Frontal cortex (tissue), 4 donors: ENCODE results near the gene TSEN54. TPM values are rescaled to one million over a fixed set of nuclear protein-coding genes. Genes with fewer than 3 reads are reported as not detected.

Source experiments
- DNase-seq, 2 donors: peaks; one replicate each; pipeline ENCODE4 v3.0.0; 2012; ENCODE audit warnings: low spot score in 2 of 2
- FAIRE-seq: peaks from 2 replicates; lab custom pipeline; 2012; peaks lifted over from hg19 to GRCh38; lab: Jason Lieb, UNC
- total RNA-seq: library from RNA; depleted of rRNA; stranded (reverse); fragments of >200 nt; gene quantifications from one replicate; pipeline ENCODE4 v1.2.3, GENCODE V29; 2014
- donor health status: control.
- donor health status: control.
- donor health status: control.

The TSEN54 gene
- total RNA-seq, 1 donor from 2014 or later, result 11.4 TPM

DNA sequence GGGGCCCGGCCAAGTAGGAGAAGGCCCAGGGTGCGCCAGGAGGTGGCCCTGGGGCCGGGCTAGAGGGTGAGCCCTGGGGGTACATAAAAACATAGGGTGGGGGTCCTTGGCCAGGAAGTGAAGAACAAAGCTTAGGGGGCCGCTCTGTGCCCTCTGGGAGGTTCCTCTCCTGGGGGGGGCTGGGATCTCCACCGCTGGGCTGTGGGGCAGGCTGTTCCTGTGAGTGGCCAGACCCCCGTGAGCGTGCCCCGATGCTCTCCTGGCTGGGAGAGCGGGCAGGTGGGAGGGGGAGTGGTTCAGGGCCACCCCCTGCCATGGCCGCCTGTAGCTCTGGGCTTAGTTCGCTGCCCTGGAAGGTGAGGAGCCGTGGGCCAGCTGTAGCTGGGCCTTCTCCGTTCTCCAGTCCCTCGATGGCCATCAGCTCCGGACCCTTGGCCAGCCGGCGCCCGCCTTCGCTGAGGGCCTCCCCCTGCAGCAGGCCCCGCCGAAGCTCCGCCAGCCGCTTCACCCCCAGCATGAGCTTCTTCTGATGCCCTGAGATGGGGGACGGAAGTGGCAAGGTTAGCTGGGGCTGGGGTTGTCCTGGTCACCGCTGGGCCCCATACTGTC, 13.5 kb upstream of the TSEN54 start:
- DNase-seq (no peak), FAIRE-seq (no peak)

DNA sequence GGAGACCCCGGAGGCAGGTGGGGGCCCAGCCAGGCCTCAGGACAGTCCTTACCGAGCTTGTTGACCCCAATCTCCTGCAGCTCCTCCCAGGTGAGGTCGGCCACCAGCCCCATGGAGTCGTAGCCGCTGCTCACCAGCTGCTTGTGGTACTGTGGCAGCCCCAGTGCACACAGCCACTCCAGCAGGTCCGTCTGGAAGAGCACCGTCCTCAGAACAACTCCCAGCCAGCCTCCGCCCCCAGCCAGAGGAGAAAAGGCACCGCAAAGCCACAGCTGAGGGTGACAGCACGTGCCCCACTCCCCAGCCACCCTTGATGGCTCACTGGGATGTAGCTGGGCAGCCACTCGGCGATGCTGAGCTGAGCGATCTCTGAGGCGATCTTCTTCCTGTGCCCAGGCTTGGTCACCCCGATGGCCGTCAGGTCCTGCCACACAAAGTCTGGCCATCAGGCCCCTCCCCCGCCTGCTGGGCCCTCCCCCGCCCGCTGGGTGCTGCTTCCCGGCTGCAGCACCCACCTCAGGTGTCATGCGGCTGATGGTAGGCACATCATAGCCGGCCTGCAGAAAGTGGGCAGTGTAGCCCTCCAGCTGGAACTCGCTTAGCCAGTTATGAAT, 12.9 kb upstream of the TSEN54 start:
- FAIRE-seq, result no peak
- no peak for DNase-seq

DNA sequence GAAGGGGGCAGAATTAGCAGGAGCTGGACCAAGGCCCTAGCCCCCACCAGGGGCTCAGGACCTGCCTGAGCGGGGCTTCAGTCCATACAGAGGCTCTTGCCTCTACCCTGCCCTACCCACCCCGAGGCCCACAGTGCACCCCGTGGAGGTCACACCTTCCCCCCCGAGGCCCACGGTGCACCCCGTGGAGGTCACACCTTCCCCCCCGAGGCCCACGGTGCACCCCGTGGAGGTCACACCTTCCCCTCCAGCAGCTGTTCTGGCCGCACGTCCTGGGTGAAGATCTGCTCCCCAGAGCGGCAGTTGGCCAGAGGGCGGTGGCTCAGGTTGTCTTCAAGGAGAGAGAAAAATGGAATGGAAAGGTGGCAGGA, 12.4 kb upstream of the TSEN54 start:
- FAIRE-seq (no peak), DNase-seq (no peak)

DNA sequence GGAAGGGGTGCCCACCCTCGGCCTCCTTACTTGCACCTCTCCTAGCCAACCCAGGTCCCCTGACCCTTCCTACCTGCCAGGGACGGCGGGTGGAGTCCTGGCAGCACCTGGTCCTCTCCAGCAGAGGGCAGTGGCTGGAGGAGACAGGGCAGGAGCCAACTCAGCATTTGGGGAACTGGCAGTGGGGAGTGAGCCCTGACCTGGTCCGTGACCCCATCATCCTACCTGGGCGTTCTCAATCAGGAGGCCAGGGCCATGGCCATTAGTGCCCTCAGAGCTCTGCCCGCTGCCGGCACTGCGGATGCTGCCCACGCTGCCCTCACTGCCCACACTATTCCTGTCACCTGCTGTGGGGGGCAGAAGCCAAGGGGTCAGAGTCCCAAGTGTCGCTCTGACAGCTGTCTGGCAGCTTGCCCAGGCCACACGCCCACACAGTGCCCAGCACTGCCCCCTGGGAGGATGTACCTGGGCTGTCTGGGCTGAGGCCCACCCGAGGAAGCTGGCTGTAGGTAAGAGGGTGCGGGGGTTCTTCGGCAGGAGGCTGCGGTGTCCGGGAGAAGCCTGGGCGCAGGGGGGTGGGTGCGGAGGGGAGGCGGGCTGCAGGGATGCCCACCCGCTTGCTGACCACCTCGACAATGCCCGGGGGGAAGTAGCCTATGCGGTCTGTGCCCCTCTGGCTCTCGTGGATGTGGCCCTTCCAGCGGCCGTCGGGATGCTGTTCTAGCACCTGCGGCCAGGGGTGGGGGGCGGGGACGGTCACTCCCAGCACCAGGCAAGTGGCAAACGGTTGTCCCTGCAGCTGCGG, 11.8 kb upstream of the TSEN54 start:
- no peak for FAIRE-seq
- DNase-seq, result no peak

DNA sequence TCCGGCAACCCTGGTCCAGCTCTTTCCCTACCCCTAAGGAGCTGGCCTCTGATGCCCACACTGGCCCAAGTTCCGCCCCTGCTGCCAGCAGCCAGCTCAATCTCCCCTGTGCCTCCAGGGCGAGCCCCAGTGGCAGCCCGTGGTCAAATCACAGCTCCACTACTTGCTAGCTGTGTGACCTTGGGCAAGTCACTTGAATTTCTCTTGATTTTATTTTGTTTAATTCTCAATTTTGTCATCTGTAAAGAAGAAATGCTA, 11.2 kb upstream of the TSEN54 start:
- no peak for FAIRE-seq
- no peak for DNase-seq

DNA sequence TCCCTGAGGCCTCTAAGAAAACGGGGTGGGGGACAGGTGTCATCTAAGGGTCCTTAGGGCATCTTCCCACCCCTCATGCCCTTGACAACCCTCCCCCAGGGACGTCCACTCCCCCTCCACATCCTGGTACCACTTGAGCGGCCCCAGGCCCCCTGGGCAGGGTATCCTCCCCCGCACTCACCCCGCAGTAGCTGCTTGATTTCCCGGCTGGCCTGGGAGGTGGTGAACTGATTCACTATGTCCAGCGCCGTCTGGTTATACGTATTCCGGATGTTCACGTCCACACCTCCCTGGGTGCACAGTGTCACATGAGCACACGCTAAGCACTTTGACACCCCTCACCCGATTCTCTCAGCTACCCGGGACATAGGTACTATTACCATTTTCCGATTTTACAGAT, 10.7 kb upstream of the TSEN54 start:
- DNase-seq, result no peak
- FAIRE-seq, result no peak

DNA sequence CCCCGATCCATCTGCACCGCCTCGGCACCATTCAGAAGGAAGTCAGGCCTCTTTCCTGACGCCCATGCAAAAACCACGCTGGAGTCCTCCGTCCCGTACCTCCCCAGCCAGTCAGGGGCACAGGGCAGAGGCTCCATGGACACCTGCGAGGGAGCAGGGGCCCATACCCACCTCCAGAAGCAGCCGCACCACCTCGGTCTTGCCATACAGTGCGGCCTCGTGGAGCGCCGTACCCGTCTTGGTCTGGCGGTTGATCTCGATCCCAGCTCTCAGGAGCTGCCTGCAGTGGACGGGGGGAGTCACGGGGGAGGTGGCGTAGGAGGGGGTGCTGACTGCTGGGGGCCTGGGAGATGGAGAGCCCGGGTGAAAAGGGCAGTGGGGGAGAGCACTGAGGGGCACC, 10.2 kb upstream of the TSEN54 start:
- FAIRE-seq, result no peak
- no peak for DNase-seq

DNA sequence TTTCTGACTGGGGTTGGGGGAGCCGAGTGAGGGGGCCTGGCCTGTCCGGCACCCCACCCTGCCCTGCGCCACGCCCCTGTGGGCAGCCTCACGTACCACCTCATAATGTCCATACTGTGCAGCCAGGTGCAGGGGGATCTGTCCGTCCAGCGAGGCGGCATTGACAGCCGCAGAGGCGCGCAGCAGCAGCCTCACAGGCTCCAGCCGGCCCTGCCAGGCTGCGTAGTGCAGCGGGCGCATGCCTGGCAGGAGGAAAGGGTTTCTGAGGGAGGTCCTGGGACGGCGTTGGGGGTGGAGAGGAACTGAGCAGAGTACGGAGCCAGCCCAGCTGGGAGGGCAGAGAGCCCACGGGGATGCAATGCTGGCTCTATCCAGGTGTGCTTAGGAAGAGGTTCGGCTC, 9.4 kb upstream of the TSEN54 start:
- FAIRE-seq (no peak), DNase-seq (no peak)

DNA sequence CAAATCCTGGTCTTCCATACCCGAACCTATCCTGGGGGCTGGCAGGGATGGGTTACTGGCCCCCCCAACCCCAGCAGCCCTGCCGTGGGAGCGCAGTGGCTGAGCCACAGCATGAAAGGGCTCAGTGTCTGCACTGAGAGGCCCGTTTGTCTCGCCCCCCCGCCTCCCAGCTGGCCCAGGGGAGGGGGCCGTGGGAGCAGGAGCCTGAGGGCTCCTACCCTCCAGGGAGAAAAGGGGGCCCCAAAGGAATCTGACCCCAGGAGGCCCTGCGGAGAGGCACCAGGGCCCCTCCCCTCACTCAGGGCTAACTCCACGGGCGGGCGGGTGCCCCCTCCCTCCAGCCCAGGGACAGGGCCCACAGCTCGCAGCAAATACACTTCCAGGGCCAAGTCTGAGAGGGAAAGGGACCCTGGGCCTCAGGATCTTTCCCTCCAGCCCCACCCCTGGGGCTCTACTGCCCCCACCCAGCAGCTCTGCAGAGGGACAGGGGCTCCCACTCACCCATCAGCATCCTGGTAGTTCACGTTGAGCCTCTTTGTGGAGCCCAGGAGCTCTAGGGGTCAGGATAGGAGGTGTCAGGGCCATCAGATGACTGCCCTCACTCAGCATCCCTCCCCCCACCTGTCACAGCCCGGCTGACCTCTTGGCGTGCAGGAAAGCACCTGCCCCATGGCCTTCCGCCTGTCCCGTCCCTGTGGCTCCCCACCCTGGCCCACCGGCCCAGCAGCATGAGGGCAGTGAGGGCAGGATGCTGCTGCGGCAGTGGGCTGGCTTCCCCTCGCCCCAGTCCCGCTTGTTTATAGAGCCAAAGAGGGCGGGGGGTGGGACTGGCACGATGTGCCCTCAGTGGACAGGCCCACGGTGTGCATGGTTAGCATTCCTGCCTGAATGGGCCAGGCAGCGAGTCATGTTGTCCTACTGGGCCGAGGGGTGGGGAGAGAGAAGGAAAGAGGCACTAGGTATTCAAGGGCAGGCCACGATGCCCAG, 8.3 kb upstream of the TSEN54 start:
- FAIRE-seq (no peak), DNase-seq (peak; percentile 85 to 93)

DNA sequence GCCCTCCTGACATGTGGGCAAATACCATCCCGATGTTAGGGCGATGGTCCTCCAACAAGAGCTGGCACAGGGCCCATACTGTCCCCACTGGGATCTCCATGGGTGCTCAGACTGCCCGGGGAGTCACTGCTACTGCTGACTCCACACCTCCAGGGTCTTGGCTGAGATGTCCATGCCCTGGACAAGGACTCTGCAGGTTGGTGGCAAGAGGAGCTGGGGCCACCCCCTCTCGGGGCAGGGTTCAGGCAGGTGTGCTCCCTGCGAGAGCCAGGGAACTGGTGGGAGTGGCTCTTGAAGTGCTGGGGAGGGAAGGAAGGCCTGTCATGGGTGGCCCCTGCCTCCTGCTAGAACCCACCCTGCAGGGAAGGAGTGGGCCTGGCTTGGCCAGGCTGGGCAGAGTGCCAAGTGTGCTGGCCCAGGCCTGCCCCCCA, 7.4 kb upstream of the TSEN54 start:
- FAIRE-seq, result no peak

DNA sequence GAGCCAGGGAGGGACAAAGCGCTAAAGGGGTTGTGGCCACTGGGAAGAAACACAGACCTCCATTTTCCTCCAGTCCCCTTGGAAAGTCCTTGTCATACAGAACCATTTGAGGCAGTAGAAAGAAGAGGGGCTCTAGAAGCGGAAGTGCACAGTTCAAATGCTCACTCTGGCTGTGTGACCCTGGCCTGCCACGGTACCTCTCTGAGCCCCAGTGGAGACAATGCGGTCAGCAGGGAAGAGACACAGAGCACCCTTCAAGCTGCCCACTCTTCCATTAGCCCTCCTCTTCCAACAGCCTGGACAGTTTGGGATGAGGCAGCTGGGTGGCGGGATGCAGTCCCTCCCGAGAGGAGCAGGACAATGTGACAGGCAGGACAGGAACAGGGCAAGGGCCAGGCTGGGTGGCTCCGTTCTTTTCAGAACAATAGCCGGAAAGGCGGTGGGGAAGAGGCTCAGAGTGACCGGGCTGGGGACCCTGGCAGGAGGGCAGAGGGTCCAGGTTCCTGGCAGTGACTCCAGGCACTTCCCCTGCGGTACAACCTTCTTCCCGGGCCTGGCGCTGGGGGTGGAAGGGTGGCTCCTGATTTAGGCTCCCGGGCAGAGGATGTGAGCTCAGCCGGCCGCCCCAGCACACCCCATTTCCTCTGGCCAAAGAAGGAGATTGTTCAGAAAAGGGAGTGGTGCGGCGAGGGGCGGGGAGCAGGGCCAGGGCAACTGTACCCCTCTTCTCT, 6.6 kb upstream of the TSEN54 start:
- FAIRE-seq, result no peak
- no peak for DNase-seq

More for the DNA sequence above, 7.4 kb upstream of the TSEN54 start:
- no peak for DNase-seq

DNA sequence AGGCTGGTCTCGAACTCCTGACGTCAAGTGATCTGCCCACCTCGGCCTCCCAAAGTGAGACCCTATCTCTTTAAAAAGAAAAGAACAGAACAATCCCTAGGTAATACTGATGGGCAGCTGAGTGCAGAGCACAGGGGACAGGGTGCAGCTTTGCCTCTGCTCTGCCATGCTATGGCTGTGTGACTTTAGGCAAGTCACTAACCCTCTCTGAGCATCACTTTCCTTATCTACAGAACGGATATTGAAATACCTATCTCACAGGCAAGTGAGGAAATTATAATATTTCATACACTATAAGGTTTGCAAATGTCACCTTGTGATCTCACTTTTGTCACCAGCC, 5.1 kb upstream of the TSEN54 start:
- no peak for DNase-seq
- FAIRE-seq, result no peak

DNA sequence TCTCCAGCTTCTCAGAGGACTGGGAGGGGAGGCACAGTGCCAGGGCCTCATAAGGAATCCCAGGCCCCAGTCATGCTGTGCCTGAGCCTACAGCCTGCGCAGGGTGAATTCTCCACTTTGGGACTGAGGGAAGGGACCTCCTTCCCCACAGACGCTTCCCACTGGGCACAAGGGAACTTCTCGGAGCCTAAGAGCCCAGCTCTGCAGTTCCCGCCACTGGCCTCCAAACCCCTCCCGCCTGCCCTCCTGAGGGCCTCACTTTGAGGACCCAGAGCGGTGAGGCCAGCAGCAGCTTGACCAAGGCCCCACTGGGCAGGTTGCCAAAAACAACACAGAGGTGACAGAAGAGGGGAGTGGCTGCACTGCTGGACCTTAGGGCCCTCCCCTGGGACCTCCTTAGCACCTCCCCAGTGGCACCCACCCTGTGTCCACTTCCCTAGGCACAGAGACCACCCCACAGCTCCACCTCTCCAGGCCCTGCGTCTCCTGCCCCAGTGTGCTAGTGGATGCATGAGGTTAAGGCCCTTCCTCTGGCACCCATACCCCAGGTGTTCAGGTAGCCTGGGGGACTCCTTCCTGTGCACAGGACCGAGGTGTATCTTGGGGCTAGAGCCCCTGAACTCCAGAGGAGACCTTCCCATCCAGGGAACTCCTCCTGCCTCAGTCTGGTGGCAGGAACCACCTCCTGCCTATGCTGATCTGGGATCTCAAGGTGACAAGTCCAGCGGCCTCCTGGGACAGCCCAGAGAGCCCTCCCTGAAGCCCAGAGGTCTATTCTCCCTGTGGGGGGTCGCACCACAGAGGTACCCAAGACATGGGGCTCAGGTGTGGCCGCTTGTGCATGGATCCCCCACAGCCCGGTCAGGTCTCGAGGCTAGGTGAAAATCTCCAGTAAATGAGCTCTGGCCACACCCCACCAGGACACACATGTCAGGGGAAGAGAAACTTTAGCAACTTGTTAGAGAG, 4.4 kb upstream of the TSEN54 start:
- no peak for FAIRE-seq

DNA sequence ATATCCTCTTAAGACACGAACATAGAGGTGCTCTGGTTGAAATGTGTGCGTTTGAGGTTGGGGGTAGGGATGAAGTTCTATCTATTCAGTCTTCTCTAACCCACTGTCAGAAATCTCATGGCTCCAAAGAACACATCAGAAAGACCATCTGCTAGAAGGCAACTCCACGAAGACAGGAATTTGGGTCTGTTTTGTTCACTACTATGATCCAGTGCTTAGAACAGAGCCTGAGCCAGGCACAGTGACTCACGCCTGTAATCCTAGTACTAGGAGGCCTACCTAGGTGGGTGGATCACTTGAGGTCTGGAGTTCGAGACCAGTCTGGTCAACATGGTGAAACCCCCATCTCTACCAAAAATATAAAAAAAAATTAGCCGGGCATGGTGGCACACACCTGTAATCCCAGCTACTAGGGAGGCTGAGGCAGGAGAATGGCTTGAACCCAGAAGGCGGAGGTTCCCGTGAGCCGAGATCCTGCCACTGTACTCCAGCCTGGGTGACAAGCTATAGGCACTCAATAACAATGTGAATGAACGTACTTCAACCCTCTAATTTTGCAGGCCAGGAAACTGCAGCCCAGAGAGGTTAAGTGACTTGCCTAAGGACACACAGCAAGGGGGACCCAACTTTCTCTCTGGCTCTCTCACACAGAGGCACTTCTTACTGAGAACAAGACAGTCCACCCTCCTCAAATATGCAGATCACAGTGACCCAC, 3.2 kb upstream of the TSEN54 start:
- FAIRE-seq (no peak), DNase-seq (no peak)

More for the DNA sequence above, 4.4 kb upstream of the TSEN54 start:
- no peak for DNase-seq

DNA sequence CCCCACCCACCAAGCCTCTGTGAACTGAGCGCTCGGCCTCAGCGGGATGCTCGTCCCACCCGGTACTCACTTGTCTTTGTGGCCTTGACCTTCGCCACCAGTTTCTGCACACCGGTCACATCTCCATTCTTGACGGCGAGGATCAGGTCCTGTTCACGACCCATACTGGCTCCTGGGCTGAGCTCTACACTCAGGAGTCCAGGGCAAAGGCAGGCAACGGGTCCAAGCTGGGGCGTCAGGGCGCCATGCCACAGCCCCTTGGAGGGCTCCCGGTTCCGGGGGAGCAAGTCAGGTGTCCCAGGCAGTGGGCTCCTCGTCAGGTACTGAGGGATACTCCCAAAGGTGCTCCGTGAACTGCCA, 2.7 kb upstream of the TSEN54 start:
- FAIRE-seq, result no peak
- no peak for DNase-seq

DNA sequence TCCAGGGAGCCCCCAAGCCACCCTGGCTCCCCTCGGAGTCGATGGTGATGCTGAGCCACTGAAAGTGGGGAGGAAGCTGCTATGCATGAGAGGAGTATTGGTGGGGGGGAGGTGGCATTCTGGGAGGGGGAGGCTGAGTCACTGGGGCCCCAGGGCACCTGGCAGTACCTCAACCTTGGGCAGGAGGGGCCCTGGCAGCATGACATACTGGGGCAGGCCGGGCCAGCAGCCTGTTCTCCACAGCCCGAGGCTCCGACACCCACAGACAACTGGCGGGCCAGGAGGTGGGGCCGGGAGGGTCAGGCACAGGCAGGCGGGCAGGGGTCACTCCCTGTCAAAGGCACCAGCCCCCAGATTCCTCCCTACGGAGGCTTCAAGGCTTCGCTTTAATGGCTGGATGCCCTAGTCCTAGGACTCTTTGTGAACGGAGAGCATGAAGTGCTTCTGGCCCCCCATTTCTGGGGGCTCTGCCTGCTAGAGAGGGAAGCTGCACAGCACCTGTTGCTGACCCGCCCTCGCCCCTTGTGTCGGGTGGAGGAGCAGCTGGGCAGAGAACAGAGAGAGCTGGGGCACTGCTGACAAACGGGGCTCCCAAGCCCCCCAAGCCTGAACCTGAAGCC, 1.9 kb upstream of the TSEN54 start:
- FAIRE-seq (no peak), DNase-seq (no peak)

DNA sequence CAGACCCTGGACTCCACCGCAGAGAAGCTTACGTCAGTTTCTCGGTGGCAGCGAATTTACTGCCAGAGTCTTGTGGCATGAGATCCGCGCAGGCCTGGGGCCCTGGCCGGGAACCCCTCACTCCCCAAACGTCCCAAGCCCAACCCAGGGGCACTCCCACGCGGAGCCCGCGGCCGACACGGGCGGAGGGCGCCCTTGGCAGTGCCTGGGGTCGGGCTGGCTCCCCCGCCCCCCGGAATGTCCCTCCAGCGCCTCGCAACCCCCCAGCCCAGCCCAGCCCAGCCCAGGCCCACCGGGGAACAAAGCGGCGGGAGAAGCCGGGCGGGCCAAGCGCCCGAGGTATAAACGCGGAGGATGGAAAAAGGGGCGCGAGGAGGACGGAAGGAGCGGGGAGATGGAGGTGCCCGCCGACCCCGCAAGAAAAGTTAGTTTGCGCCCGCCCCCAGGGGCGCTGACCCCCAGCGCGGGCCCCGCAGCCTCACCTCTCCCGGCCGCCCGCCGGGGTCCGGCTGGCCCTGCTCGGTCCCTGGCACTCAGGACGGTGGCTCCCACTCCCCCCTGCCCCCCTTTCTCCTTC, 1.3 kb upstream of the TSEN54 start:
- DNase-seq (no peak), FAIRE-seq (no peak)
